Activated gamma-delta T cell (primary cell): Measurements from ENCODE around the gene ANKRD17.
"Not testable (repeated sequence)": the region's sequence is repeated elsewhere in the genome, so short reads cannot be mapped to it uniquely, and the experiment has no call there.

Experiments used
- DNase-seq: peaks from one replicate; lab custom pipeline; 2025; lab: John Stamatoyannopoulos, UW

The ANKRD17 gene

GRCh38 chr4:73205482-73205881 lies 53.1 kb downstream of the ANKRD17 start:
- no peak for DNase-seq

GRCh38 chr4:73203976-73204375 lies 54.6 kb downstream of the ANKRD17 start:
- DNase-seq = not testable (repeated sequence)

- DNase-seq = no peak
Observed at GRCh38 chr4:73197220-73197619, 61.4 kb downstream of the ANKRD17 start.

- no peak for DNase-seq
Observed at GRCh38 chr4:73194064-73194463, 64.5 kb downstream of the ANKRD17 start.

GRCh38 chr4:73193659-73194058 lies 64.9 kb downstream of the ANKRD17 start:
- DNase-seq = no peak

- no peak for DNase-seq
Observed at GRCh38 chr4:73193155-73193554, 65.4 kb downstream of the ANKRD17 start.

- DNase-seq = no peak
Observed at GRCh38 chr4:73189274-73189810, 69.3 kb downstream of the ANKRD17 start.

- DNase-seq = no peak
Observed at GRCh38 chr4:73187325-73187724, 71.3 kb downstream of the ANKRD17 start.

- no peak for DNase-seq
Observed at GRCh38 chr4:73185903-73186302, 72.7 kb downstream of the ANKRD17 start.

GRCh38 chr4:73181231-73181630 lies 77.4 kb downstream of the ANKRD17 start:
- DNase-seq = no peak

GRCh38 chr4:73178389-73178788 lies 80.2 kb downstream of the ANKRD17 start:
- DNase-seq = no peak

GRCh38 chr4:73172161-73172560 lies 86.4 kb downstream of the ANKRD17 start:
- DNase-seq = no peak

- DNase-seq = no peak
Observed at GRCh38 chr4:73170518-73171198, 87.9 kb downstream of the ANKRD17 start.

GRCh38 chr4:73166212-73166611 lies 92.4 kb downstream of the ANKRD17 start:
- no peak for DNase-seq

GRCh38 chr4:73161527-73162185 lies 96.9 kb downstream of the ANKRD17 start:
- DNase-seq = no peak

GRCh38 chr4:73156394-73156793 lies 102.2 kb downstream of the ANKRD17 start:
- no peak for DNase-seq

GRCh38 chr4:73152893-73153292 lies 105.7 kb downstream of the ANKRD17 start:
- DNase-seq = no peak

GRCh38 chr4:73142995-73143547 lies 115.5 kb downstream of the ANKRD17 start:
- no peak for DNase-seq

GRCh38 chr4:73139991-73140390 lies 118.6 kb downstream of the ANKRD17 start:
- no peak for DNase-seq

- no peak for DNase-seq
Observed at GRCh38 chr4:73139245-73139644, 119.4 kb downstream of the ANKRD17 start.

GRCh38 chr4:73137121-73137520 lies 121.5 kb downstream of the ANKRD17 start:
- DNase-seq = no peak

GRCh38 chr4:73133784-73134183 lies 124.8 kb downstream of the ANKRD17 start:
- no peak for DNase-seq

GRCh38 chr4:73131281-73131680 lies 127.3 kb downstream of the ANKRD17 start:
- DNase-seq = no peak
